Lower leg skin (tissue), 3 donors: Measurements from ENCODE around the gene IER5.

Experiments
- CTCF ChIP-seq, 3 donors: fragments of 450-650 bp; IDR thresholded peaks; one replicate each; pipeline ENCODE4 v1.5.1; 2016; ENCODE audit warnings: antibody characterized with exemption in 3 of 3, mild to moderate bottlenecking in 3 of 3, moderate library complexity in 2 of 3
- POLR2A ChIP-seq, 2 donors: fragments of 450-650 bp; IDR thresholded peaks; one replicate each; pipeline ENCODE4 v1.6.1; 2016 to 2017; ENCODE audit warnings: antibody characterized with exemption in 2 of 2, mild to moderate bottlenecking in 1 of 2, moderate library complexity in 1 of 2

- no peak for TF ChIP-seq CTCF (IDR thresholded peaks at IDR 0.05)
- TF ChIP-seq POLR2A (IDR thresholded peaks at IDR 0.05): no peak
Measured at GRCh38 chr1:181080556-181080955, 7.9 kb upstream of the IER5 start.
